K562 (cell line): Measurements from ENCODE around the gene DEDD2. TPM values are rescaled to one million over a fixed set of nuclear protein-coding genes. Genes with fewer than 3 reads are reported as not detected.

Experiments used
- BRD9 ChIP-seq: fragments of 450-650 bp; IDR thresholded peaks from 2 replicates; pipeline ENCODE4 v1.6.1; 2018; ENCODE audit warnings: low read depth; ENCODE audit not compliant: partially characterized antibody
- EGR1 ChIP-seq: fragments of 450-650 bp; conservative IDR thresholded peaks from 2 replicates; pipeline ENCODE4 v1.6.1; 2017; ENCODE audit warnings: mild to moderate bottlenecking
- FOXO4 ChIP-seq: fragments of 450-650 bp; formaldehyde crosslinking; IDR thresholded peaks from 2 replicates; pipeline ENCODE4 v1.4.0; 2020; ENCODE audit warnings: mild to moderate bottlenecking, moderate library complexity
- GATA2 ChIP-seq: sonication (generic); formaldehyde crosslinking; IDR thresholded peaks from 2 replicates; pipeline ENCODE4 v1.4.0; 2020; ENCODE audit warnings: mild to moderate bottlenecking, missing genetic modification reagents
- GTF2F1 ChIP-seq: IDR thresholded peaks from 2 replicates; pipeline ENCODE4 v1.6.1; 2011; ENCODE audit warnings: low read depth, low read length, improper control_type of control experiment
- HLTF ChIP-seq: fragments of 450-650 bp; IDR thresholded peaks from 2 replicates; pipeline ENCODE4 v1.6.1; 2016
- ILF3 ChIP-seq: fragments of 450-650 bp; IDR thresholded peaks from 2 replicates; pipeline ENCODE4 v1.6.1; 2018; ENCODE audit warnings: antibody characterized with exemption, mild to moderate bottlenecking, moderate library complexity, borderline replicate concordance
- MAFG ChIP-seq: fragments of 450-650 bp; conservative IDR thresholded peaks from 2 replicates; pipeline ENCODE4 v1.6.1; 2016; ENCODE audit warnings: missing genetic modification characterization, missing compliant biosample characterization
- MED1 ChIP-seq: sonication (generic); formaldehyde crosslinking; IDR thresholded peaks from 2 replicates; pipeline ENCODE4 v1.8.1; 2023; ENCODE audit warnings: missing genetic modification reagents, borderline replicate concordance
- NFIX ChIP-seq: fragments of 250-450 bp; sonication (Bioruptor Pico); IDR thresholded peaks from 2 replicates; pipeline ENCODE4 v1.4.0; 2020; ENCODE audit warnings: low read depth, mild to moderate bottlenecking, moderate library complexity
- RBM17 ChIP-seq: fragments of 200-400 bp; formaldehyde crosslinking; IDR thresholded peaks from 2 replicates; pipeline ENCODE4 v1.6.1; 2017; ENCODE audit warnings: low read depth, mild to moderate bottlenecking, low read length, borderline replicate concordance
- SPI1 ChIP-seq: IDR thresholded peaks from 2 replicates; pipeline ENCODE4 v1.6.1; 2011; ENCODE audit warnings: low read depth, low read length, control low read depth, borderline replicate concordance
- STAG1 ChIP-seq: sonication (generic); formaldehyde crosslinking; IDR thresholded peaks from 2 replicates; pipeline ENCODE4 v1.5.0; 2020; ENCODE audit warnings: missing genetic modification reagents, borderline replicate concordance
- THRA ChIP-seq: fragments of 450-650 bp; IDR thresholded peaks from 2 replicates; pipeline ENCODE4 v1.6.1; 2017; ENCODE audit warnings: mild to moderate bottlenecking, moderate library complexity
- TOE1 ChIP-seq, 2 experiments: fragments of 450-650 bp in 1 of 2; sonication (generic) in 1 of 2; formaldehyde crosslinking in 1 of 2; IDR thresholded peaks; 2 replicates each; pipeline versions ENCODE4 v1.7.1 to v1.8.0; 2016 to 2022; ENCODE audit warnings: borderline replicate concordance in 2 of 2, mild to moderate bottlenecking in 2 of 2, antibody characterized with exemption in 1 of 2, inconsistent platforms in 1 of 2, low read depth in 1 of 2, missing genetic modification reagents in 1 of 2, moderate library complexity in 1 of 2
- XRCC3 ChIP-seq: fragments of 450-650 bp; IDR thresholded peaks from 2 replicates; pipeline ENCODE4 v1.6.1; 2017; ENCODE audit warnings: mild to moderate bottlenecking, moderate library complexity
- XRCC5 ChIP-seq: fragments of 200-400 bp; formaldehyde crosslinking; IDR thresholded peaks from 2 replicates; pipeline ENCODE4 v1.6.1; 2017; ENCODE audit warnings: low read depth, mild to moderate bottlenecking, low read length
- ZFP1 ChIP-seq: fragments of 450-650 bp; formaldehyde crosslinking; IDR thresholded peaks from 2 replicates; pipeline ENCODE4 v1.4.0; 2020; ENCODE audit warnings: mild to moderate bottlenecking, mixed read lengths
- ZNF134 ChIP-seq: fragments of 250-450 bp; sonication (Bioruptor Pico); conservative IDR thresholded peaks from 2 replicates; pipeline ENCODE4 v1.4.0; 2020
- ZNF316 ChIP-seq: fragments of 450-650 bp; IDR thresholded peaks from 2 replicates; pipeline ENCODE4 v1.6.1; 2016
- ZNF589 ChIP-seq: fragments of 200-800 bp; sonication (Bioruptor generic); IDR thresholded peaks from 2 replicates; pipeline ENCODE4 v1.6.1; 2016; ENCODE audit warnings: low read depth, missing genetic modification characterization, missing compliant biosample characterization
- polyA plus RNA-seq, 8 experiments: library from polyadenylated mRNA; depleted of rRNA in 4 of 8; stranded (reverse) in 5 of 8; unstranded in 3 of 8; fragments of >200 nt; fragmentation: Nextera tagmentation in 2 of 8; fragmentation: Illumina TruSeq in 1 of 8; extraction: Ambion mirVana in 2 of 8; extraction: Trizol in 1 of 8; gene quantifications; 2 replicates each; pipeline versions ENCODE4 v1.2.1 to v1.2.3, GENCODE V29; 2011 to 2014; ENCODE audit warnings: inconsistent platforms in 1 of 8, missing spikeins in 1 of 8
- total RNA-seq, 7 experiments: library from RNA; depleted of rRNA in 6 of 7; stranded (reverse); fragments of >200 nt in 6 of 7; fragmentation: Illumina TruSeq in 2 of 7; extraction: Trizol in 2 of 7; gene quantifications; 2 replicates each; pipeline versions ENCODE4 v1.2.1 to v1.2.3, GENCODE V29; 2011 to 2021; ENCODE audit warnings: low replicate concordance in 1 of 7

DEDD2 gene
- total and polyA plus RNA-seq, 9 of the 15 experiments (the other 6 are each of a cell fraction or from before 2014, with no cell fraction given), result 4.3 to 43.0 (median 29.2) TPM

- TF ChIP-seq BRD9, result no peak
- no peak for TF ChIP-seq ZNF316
- TF ChIP-seq HLTF, result no peak
- no peak for TF ChIP-seq ZFP1 (CRISPR knock-in tag)
- no peak for TF ChIP-seq XRCC3
- no peak for TF ChIP-seq GATA2 (CRISPR knock-in tag)
- no peak for TF ChIP-seq FOXO4 (CRISPR knock-in tag)
- no peak; the same call in 1 of the 2 replicates for TF ChIP-seq ZNF589 (CRISPR knock-in tag)
- peak; percentile 53 for TF ChIP-seq TOE1 (IDR thresholded peaks at IDR 0.05; ENCODE audit: borderline replicate concordance)
- no peak for TF ChIP-seq TOE1 (CRISPR knock-in tag; IDR thresholded peaks at IDR 0.05; ENCODE audit: borderline replicate concordance, low read depth)
- TF ChIP-seq THRA, result no peak
- TF ChIP-seq NFIX (CRISPR knock-in tag), result no peak
- no peak for TF ChIP-seq ZNF134
- TF ChIP-seq EGR1, result peak; percentile 54; the same call in 1 of the 2 replicates
- no peak; the same call in 1 of the 2 replicates for TF ChIP-seq STAG1 (CRISPR knock-in tag)
- no peak for TF ChIP-seq RBM17
- peak; percentile 98 for TF ChIP-seq SPI1
- TF ChIP-seq MED1, result no peak
- no peak for TF ChIP-seq MAFG
- no peak for TF ChIP-seq XRCC5
- TF ChIP-seq ILF3, result no peak
- no peak for TF ChIP-seq GTF2F1
These were observed 36.0 kb upstream of the DEDD2 start (continued) for GRCh38 chr19:42253245-42254088.
